ENCODE data around the gene RILPL2.
"Not testable (repeated sequence)": the region's sequence is repeated elsewhere in the genome, so short reads cannot be mapped to it uniquely, and the experiment has no call there.

The RILPL2 gene, protein sequence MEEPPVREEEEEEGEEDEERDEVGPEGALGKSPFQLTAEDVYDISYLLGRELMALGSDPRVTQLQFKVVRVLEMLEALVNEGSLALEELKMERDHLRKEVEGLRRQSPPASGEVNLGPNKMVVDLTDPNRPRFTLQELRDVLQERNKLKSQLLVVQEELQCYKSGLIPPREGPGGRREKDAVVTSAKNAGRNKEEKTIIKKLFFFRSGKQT

DNA sequence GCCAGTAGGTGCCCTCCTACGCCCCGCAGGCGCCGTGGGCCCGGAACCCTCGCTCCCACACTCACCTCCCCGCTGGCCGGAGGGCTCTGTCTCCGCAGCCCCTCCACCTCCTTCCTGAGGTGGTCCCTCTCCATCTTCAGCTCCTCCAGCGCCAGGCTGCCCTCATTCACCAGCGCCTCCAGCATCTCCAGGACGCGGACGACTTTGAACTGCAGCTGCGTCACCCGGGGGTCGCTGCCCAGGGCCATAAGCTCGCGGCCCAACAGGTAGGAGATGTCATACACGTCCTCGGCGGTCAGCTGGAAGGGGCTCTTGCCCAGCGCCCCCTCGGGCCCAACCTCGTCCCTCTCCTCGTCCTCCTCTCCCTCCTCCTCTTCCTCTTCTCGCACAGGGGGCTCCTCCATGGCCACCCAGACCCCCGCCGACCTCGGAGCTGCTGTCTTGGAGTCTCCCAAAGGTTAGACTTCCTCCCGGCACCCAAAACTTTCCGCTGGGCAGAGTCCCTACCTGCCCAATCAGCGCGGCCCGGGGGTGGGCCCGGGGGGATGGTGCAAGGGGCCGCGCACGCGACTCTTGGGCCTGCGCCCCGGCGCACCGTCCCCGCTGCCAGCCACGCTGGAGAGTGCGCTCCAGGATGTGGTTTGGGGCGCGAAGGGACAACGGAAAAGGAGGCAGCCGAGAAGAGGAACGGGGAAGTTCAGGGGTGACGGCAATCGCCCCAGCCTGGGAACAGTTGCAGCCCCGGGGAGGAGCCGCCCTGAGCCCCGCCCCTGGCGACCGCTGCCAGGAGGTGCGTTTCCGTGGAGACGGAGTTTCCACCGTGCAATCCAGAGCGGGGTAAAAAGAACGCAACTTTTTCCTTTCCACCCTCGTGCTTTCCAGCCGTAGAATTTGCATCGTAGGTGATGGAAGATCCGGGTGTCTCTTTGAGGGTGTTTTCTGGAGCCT is at the start of gene RILPL2:
RILPL2 (minus strand) TSS at position 668 of the 948 bp plus-strand sequence; CDS start at position 404, 264 bp downstream.
- ATAC-seq (peak; percentile 93), DNase-seq (peak; percentile 97)

DNA sequence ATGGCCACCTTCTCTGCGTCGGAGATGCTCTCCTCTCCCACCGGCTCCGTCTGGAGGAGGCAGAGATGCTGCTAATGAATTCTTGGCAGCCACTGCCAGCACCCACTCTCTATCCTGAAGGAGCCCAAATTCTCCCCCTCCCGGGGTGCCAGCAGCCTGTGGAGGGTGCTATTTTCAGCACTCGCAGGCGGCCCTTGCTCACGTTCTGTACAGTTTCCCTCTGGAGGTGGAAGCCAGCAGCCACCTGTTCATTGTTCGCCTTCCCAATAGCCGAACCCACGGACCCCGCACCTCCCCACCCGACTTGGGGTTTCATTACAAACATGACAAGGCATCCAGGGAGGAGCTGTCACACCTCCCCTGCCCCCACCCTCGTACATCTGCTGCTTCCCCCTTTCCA is 49.3 kb upstream of the RILPL2 start:
- DNase-seq (no peak), ATAC-seq (no peak)

DNA sequence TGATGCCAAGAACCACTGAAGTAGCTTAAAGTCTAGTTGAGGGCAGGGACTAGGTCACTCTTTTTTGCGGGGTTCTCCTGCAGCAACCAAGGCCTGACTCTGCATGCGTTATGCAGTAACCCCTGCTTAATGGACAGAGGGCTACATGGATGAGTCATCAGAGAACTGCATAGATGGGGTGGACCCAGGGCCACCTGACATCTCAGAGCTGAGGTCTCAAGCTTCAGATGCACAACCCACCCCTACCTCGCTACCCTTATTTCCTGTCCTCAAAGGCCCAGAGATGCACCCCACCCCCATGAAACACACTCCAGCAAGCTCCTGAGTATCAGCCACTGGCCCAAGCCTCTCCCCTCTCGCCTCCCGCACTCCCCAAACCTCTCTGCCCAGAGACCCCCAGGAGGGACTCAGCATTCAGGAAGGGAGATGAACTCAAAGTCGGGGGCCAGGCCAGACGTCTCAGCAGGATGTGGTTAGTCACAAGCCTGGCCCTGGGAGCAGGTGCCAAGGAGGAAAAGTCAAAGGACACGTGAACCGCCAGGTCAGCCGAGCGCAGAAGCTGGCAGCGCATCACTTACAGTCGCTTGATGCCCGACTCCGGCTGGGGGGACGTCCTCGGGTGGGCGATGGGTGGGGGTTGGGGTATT is 47.2 kb upstream of the RILPL2 start:
- peak; percentile 32 for ATAC-seq

DNA sequence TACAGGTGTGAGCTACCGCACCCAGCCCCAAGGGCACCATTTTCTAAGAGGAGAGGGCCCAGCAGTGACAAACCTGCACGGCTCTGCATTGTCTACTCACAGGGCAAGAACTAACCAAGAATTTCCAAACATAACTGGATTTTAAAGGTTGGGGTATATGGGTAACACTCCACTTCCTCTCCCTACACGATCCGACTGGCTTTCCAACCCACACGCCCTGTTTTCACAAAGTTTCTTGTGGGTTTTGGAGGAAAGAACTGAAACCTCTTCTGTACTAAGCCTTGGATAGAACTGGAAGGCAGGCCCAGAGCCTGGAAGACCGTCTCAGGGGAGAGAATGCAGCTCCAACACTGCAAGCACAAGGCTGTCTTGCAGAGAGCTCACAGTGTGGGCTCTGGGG is 46.4 kb upstream of the RILPL2 start:
- ATAC-seq (no peak), DNase-seq (no peak)

More for the DNA sequence above, 47.2 kb upstream of the RILPL2 start:
- peak; percentile 20 for DNase-seq

DNA sequence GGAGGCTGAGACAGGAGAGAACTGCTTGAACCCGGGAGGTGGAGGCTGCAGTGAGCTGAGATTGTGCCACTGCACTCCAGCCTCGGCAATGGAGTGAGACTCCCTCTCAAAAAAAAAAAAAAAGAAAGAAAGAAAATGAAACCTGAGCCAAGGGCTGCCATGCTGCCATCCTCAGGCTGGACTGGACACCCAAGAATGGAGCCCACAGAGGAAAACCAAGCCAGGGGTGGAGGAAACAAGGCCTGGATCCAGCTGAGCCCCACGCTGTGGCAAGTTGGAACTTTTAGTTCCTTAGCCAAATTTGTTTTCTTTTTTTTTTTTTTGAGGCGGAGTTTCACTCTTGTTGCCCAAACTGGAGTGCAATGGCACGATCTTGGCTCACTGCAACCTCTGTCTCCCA is 44.8 kb upstream of the RILPL2 start:
- not testable (repeated sequence) for DNase-seq, ATAC-seq

- DNase-seq, result no peak
- ATAC-seq, result no peak
These were observed 43.1 kb upstream of the RILPL2 start for GRCh38 chr12:123479442-123480180.

DNA sequence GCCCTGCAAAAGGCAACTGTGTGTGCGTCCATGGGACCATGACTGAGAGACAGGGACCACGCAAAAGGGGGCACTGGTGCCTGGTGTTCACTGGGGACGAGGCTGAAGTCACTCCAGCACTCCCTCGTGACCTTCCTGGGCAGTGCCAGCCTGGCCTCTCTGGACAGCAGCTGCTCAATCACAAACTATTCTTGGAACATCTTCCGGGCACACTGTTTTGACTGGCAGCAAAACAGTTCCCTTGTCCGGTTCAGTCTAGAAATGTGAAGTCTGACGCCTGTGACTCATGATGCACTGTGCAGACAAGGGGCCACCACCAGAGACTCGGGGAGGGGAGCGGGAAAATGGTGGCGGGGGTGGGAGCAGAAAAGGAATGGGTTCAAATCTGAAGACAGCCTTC is 42.3 kb upstream of the RILPL2 start:
- no peak for ATAC-seq
- no peak for DNase-seq

GRCh38 chr12:123478069-123478468 is 41.6 kb upstream of the RILPL2 start:
- DNase-seq (no peak), ATAC-seq (no peak)

- ATAC-seq, result no peak
- DNase-seq, result no peak
These were observed 38.8 kb upstream of the RILPL2 start for GRCh38 chr12:123475246-123475703.

DNA sequence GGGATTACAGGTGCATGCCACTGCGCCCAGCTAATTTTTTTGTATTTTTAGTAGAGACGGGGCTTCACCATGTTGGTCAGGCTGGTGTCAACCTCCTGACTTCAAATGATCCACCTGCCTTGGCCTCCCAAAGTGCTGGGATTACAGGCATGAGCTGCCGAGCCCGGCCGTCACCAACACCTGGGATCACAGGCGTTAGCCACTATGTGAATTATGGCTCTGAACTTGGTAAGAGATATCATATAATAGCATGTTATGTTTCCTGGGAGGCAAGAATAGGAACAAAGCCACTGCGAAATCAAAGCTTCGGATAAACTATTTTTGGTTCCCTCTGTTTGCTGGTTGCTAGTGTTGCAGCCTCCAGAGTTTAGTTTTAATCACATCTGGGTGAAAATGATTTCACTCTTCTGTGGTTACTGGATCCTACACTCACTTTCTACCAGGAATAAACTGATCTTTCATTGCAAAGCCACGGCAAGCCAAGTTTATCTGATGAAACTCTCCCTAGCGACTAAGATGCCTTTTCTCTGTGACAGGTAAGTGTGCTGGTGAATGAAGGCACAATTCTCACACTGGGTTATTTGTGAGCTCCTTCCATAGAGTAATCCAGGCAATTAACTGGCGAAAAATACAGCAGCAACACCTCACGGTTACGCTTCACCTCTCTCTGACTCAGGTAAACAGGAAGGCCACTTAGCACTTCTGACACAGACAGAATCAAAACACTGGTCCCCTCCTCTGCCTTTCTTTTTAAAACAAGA is 38.2 kb upstream of the RILPL2 start:
- ATAC-seq, result no peak
- no peak for DNase-seq

DNA sequence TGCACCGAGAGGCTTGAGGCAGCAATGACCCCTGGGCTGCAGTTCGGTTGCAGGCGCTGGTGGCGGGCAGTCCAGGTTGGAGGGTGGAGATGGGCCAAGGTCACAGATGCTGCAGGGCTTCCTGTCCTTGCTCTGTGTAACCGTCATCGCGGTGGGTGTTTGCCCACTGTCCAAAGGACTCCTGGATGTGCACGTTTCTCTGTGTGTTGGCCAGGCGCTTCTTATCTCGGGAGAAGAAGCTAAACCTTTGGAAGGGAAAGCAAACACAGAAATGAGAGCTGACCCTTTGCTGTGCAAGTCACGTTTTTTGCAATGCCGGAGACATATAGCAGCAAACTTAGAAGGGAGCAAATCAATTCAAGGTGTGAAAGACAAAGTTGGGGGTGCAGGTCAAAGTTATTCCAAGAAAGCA is 36.0 kb upstream of the RILPL2 start:
- DNase-seq, result no peak
- no peak for ATAC-seq

- DNase-seq (no peak), ATAC-seq (no peak)
These were observed 35.0 kb upstream of the RILPL2 start for GRCh38 chr12:123471374-123472068.

DNA sequence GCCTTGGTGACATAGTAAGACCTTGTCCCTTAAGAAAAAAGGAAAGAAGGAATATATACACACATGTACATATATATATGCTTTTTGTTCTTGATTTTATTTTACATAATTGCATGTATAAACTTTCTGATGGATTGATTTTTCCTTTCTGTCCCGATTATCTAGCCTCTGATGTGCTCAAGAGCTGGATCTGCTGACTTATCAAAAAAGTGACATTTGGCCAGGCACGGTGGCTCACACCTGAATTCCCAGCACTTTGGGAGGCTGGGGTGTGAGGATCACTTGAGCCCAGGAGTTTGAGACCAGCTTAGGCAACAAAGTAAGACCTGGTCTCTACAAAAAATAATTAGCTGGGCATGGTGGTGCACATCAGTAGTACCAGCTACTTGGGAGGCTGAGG is 33.5 kb upstream of the RILPL2 start:
- DNase-seq (no peak), ATAC-seq (no peak)

- DNase-seq (no peak), ATAC-seq (no peak)
These were observed 32.3 kb upstream of the RILPL2 start for GRCh38 chr12:123468786-123469185.

GRCh38 chr12:123465084-123465483 is 28.6 kb upstream of the RILPL2 start:
- ATAC-seq (no peak), DNase-seq (no peak)

GRCh38 chr12:123463174-123463573 is 26.7 kb upstream of the RILPL2 start:
- not testable (repeated sequence) for DNase-seq, ATAC-seq

DNA sequence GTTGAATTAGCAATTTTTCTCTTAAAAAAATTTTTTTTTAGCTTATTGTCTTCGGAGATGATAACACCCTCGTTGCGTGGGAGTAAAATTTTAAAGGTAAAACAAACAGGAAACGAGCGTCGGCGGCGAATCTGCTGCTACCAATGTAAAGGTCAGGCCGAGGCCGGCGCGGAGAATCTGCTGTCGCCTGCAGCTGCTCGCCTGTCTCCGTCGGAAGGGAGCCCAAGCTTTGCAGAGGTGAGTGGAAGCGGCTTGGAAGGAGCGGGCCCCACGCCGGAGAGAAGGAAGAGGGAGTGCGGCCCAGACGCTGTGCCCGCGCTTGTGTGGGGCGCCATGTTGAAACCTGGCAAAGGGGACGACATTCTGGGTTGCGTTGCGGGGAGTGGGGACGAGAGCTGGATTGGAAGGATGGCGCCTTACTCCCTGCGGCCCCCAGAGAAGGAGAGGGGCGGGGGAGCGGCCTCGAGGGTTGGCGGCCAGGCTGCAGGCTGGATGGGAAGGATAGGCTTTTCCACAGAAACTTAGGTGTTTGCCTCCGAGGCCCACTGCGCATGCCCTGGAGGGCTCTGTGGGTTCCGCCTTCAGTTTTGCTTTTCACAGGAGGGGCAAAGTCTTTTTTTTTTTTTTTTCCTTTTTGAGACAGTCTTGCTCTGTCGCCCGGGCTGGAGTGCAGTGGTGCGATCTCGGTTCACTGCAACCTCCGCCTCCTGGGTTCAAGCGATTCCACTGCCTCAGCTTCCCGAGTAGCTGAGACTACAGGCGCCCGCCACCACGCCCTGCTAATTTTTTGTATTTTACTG is 21.7 kb upstream of the RILPL2 start, which contains the start of gene SNRNP35:
SNRNP35 (plus strand) TSS at position 160 of the 800 bp plus-strand sequence. CDS start 7,402 bp downstream, outside the sequence.
- DNase-seq (peak; percentile 83), ATAC-seq (peak; percentile 85)

- DNase-seq, result no peak
- ATAC-seq, result no peak
These were observed 16.7 kb upstream of the RILPL2 start for GRCh38 chr12:123453165-123453564.

GRCh38 chr12:123452276-123452550 is 15.7 kb upstream of the RILPL2 start:
- DNase-seq, ATAC-seq: not testable (repeated sequence)

DNA sequence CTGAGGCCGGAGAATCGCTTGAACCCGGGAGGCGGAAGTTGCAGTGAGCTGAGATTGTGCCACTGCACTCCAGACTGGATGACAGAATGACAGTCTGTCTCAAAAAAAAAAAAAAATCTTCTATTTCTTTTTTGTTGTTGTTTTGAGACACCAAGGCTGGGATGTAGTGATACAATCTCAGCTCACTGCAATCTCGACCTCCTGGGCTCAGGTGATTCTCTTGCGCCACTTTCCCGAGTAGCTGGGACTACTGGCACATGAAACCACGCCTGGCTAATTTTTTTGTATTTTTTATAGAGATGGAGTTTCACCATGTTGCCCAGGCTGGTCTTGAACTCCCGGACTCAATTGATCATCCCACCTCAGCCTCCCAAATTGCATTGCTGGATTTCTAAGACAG is 14.2 kb upstream of the RILPL2 start:
- ATAC-seq (no peak), DNase-seq (no peak)

Measured in stimulated activated naive CD8-positive, alpha-beta T cell treated with anti-CD3 and anti-CD28 coated beads, Interleukin-15, Interleukin-2, amounts not matched to agents 100 U/mL and 50 U/mL, for 24 hours (primary cell).